Measurements from ENCODE around the gene FAM170B.
A peak's percentile ranks its signal among the peaks of the same experiment; 100 is the strongest.

The FAM170B gene

DNA sequence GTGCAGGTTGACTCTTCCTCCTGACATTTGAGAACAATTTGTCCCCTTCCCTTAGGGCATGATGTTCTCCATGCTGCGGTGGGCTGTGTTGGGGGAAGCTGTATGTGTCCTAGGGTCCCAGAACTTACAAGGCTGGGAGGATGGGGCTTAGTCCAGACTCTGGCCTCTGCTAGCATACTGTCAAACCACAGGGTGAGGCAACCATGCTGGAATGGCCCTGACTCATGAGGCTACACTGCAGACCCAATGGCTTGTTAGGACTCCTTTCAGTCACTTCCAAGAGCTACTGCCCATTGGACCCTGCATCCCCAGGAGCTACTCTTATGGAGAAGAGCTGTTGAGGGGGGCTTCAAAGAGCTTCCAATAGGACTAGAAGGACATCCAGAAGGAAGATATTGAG, 20.1 kb upstream of the FAM170B start:
- no peak for FAIRE-seq
- no peak for DNase-seq (ENCODE audit: extremely low spot score, insufficient read length, low read depth)

DNA sequence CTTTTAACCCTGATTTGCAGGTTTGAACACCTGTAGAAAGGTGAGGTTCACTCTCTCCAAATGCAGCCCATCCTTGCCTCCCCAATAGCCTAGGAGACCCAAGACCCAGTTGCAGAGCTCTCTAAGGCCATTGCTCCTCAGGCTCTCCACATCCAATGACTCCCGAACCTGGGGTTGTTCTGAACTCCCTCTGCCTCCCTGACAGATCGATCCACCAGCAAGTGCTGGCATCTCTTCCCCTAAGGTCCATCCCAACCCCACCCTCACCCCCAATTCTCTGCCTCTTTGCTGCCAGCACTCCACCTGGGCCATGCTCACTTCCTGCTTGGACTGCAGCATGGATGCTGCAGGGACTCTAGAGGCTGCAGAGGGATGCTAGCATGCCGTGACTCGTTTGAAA, 19.3 kb upstream of the FAM170B start:
- no peak for FAIRE-seq
- DNase-seq (ENCODE audit: extremely low spot score, insufficient read length, low read depth): no peak

GRCh38 chr10:49152663-49153062, 18.8 kb upstream of the FAM170B start:
- FAIRE-seq (no peak), DNase-seq (ENCODE audit: extremely low spot score, insufficient read length, low read depth) (no peak)

GRCh38 chr10:49152037-49152436, 18.2 kb upstream of the FAM170B start:
- no peak for DNase-seq (ENCODE audit: extremely low spot score, insufficient read length, low read depth)
- FAIRE-seq: no peak

DNA sequence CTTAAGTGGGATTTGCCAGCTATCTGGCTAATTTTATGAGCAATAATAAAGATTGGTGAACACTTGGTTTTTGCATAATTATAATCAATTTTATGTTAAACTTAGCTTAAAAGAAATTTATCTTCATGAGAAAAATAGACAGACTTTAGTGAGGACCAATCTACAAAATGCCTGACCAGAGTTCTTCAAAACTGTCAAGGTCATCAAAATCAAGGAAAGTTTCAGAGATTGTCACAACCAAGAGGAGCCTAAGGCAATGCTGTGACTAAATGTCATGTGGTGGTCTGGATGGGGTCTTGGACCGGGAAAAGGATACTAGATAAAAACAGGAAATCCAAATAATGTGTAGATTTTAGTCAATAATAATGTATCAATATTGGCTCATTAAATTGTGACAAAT, 17.7 kb upstream of the FAM170B start:
- peak; percentile 56 for FAIRE-seq
- no peak for DNase-seq (ENCODE audit: extremely low spot score, insufficient read length, low read depth)

DNA sequence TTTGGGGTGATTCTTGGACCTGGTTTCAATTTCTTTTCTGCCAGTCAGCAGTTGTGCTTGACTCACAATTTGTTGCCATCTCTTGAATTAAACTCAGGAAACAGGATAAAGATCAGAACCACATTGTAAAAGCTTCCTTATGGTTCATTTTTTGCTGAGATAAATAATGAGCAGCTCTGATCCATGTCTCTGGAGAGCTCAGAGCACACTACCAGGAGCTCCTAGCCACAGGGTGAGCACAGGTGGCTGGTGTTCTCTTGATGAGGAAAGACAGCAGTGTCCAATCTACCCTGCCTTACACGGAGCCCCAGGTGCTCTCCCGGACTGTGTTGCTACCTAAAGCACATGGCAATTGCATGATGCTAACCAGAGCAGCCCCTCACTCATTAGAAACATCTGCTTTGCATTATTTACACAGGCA, 17.2 kb upstream of the FAM170B start:
- no peak for FAIRE-seq
- DNase-seq (ENCODE audit: extremely low spot score, insufficient read length, low read depth): no peak

DNA sequence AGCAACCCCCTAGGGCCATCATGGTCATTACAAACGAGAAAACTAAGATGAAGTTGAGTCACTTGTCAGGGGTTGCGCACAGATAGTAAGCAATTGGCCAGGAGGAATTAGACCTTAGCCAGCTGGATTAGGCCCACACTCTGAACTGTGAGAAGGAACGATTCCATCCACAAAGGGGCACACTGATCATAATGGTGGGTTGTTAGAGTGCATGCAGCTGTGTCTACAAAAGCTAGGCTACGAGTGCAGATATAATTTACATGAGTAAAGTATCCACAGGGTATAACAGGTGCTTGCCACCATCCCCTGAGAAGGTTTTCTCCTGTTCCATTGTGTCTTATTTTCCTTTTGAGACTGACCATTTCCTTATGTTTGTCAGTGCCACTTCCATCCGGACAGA, 16.6 kb upstream of the FAM170B start:
- FAIRE-seq: no peak
- DNase-seq (ENCODE audit: extremely low spot score, insufficient read length, low read depth): no peak

GRCh38 chr10:49149881-49150280, 16.1 kb upstream of the FAM170B start:
- DNase-seq (ENCODE audit: extremely low spot score, insufficient read length, low read depth) (no peak), FAIRE-seq (no peak)

- DNase-seq (ENCODE audit: extremely low spot score, insufficient read length, low read depth): no peak
- no peak for FAIRE-seq
Observed at GRCh38 chr10:49144058-49144720, 10.4 kb upstream of the FAM170B start.

GRCh38 chr10:49143249-49143648, 9.4 kb upstream of the FAM170B start:
- DNase-seq (ENCODE audit: extremely low spot score, insufficient read length, low read depth) (no peak), FAIRE-seq (no peak)

DNA sequence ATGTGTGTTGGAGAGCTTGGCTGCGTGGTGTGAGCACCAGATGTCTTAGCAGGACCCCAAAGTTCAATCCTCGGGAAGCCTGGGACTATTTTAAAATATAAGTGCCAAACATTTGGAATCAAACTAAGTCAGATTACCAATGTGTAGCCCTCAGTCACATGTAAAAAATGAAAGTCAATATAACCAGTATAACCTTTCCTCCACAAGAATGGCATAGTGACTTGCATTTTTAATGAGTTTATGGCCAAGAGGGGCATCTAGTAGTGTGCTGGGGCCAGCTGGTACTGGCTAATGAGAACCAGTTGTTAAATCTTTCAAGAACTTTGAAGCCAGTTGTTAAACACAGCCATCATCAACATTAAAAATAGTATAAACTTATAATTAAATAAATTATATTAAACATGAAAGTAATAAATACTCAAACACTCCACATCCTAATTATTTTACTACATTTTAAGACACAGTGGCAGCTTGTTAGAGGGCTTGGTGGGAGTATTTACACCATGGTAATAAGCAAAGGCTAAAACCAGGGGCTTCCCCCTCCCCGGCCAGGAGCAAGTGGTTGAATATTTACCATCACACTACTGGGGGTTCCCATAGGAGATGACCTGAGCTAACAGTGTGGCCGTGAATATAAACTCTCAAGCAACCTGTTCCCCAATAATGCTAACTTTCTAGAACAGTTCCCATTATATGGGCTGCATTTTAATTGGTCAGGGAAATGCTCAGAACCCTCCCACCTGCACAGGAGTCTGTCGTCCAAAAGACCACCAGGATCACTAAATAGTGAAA, 7.9 kb upstream of the FAM170B start:
- DNase-seq (ENCODE audit: extremely low spot score, insufficient read length, low read depth): no peak
- FAIRE-seq: peak; percentile 85

GRCh38 chr10:49140304-49141177, 6.7 kb upstream of the FAM170B start:
- FAIRE-seq (no peak), DNase-seq (ENCODE audit: extremely low spot score, insufficient read length, low read depth) (no peak)

- no peak for DNase-seq (ENCODE audit: extremely low spot score, insufficient read length, low read depth)
- FAIRE-seq: no peak
Observed at GRCh38 chr10:49139846-49140195, 6.0 kb upstream of the FAM170B start.

- no peak for DNase-seq (ENCODE audit: extremely low spot score, insufficient read length, low read depth)
- no peak for FAIRE-seq
Observed at GRCh38 chr10:49139028-49139845, 5.4 kb upstream of the FAM170B start.

DNA sequence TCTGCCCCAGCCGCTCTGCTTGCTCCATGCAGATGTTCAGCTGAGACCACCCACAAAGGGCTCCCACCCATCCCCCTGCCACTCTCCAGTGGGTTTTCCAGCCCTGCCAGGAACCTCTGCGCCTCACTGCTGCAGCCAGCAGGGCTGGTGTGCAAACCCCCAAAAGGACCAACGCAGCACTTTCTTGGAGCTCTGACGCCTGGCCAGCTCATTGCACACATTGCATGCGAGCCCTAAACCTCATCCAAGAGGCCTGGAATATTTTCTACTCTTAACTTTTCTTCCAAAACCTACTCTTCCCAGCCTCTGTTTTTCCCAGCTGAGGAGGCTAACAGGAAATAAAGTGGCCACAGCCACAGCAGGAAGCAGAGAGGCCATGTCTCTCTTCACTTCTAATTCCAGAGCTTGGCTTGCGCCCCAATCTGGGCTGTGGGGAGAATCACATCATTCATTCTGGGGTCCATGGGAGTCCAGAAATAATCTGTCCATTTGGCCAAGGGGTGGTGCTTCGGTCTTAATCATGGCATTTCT, 4.6 kb upstream of the FAM170B start:
- no peak for FAIRE-seq
- DNase-seq (ENCODE audit: extremely low spot score, insufficient read length, low read depth): no peak

DNA sequence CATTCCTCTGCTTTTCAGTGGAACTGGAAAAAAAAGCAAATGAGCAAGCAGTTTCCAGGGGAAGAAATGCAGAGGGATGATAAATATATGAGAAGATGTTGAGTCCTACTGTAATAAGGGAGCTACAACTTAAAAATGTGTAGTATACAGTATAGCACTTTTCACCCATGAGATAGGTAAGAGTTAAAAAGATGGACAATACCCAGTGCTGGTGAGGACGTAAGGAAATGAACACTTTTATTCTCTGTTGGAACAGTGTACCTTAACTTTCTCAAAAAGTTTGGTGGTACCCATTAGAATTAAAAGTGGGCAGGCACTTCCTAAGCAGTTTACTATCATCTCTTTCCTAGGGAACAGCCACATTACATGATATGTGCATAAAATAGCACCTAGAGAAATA, 2.7 kb upstream of the FAM170B start:
- no peak for DNase-seq (ENCODE audit: extremely low spot score, insufficient read length, low read depth)
- no peak for FAIRE-seq

DNA sequence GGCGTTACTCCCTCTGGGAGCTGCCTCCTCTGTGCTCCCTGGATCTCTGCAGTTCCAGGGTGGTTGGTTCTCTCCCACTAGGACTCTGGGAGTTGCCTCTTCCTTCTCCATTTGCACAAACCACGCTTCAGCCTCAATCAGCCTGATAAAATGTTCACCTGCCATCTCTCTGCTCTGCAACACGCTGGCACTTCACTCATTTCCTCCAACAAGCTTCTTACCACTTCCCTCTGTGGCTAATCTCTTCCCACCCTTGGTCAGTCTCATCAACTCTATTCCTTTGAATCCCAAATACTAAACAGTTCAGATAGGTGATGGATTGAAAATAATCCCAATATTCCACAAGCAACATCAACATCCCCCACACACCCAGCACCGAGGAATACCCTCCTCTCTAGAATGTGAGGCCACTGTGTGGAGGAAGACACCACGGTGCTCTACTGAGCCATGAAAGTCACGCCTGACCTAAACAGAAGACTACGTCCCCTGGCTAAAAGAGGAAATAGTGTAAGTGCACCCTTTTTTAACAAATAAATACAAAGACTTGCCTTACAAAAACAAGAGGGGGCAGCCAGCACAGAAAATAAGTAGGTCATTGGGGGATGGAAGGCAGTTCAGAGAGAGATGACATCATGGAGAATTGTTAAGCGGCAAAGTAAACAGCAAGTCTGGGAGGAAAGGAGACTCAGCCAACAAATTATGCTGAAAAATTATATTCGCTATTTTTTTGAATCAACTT, 1.9 kb upstream of the FAM170B start:
- FAIRE-seq: peak; percentile 76

GRCh38 chr10:49134327-49134726, 506 bp upstream of the FAM170B start:
- FAIRE-seq: no peak
- no peak for DNase-seq (ENCODE audit: extremely low spot score, insufficient read length, low read depth)

More for the DNA sequence above, 1.9 kb upstream of the FAM170B start:
- no peak for DNase-seq (ENCODE audit: extremely low spot score, insufficient read length, low read depth)

GRCh38 chr10:49132362-49132737, 1.5 kb downstream of the FAM170B start:
- DNase-seq (ENCODE audit: extremely low spot score, insufficient read length, low read depth) (no peak), FAIRE-seq (no peak)
